Activated naive CD8-positive, alpha-beta T cell treated with anti-CD3 and anti-CD28 coated beads for 36 hours (primary cell): ENCODE results near the gene MYL3. TPM values are rescaled to one million over a fixed set of nuclear protein-coding genes. Genes with fewer than 3 reads are reported as not detected.

Source experiments
- DNase-seq: peaks from one replicate; pipeline ENCODE4 v3.0.0; 2021
- H3K27ac Mint-ChIP-seq: one replicate; pipeline ENCODE4 v1.8.0; 2022; ENCODE audit warnings: mild to moderate bottlenecking, moderate library complexity, mixed read lengths
- H3K27me3 Mint-ChIP-seq: one replicate; pipeline ENCODE4 v1.8.0; 2022; ENCODE audit warnings: mild to moderate bottlenecking, mixed read lengths
- H3K36me3 Mint-ChIP-seq: one replicate; pipeline ENCODE4 v1.8.0; 2021; ENCODE audit warnings: mild to moderate bottlenecking, mixed read lengths
- H3K4me1 Mint-ChIP-seq: one replicate; pipeline ENCODE4 v1.8.0; 2021; ENCODE audit warnings: mixed read lengths
- H3K4me3 Mint-ChIP-seq: one replicate; pipeline ENCODE4 v1.8.0; 2022; ENCODE audit warnings: mild to moderate bottlenecking, moderate library complexity, mixed read lengths
- H3K9me3 Mint-ChIP-seq: one replicate; pipeline ENCODE4 v1.8.0; 2022; ENCODE audit warnings: mixed read lengths
- total RNA-seq, 2 experiments: library from RNA; stranded (reverse); gene quantifications; one replicate each; pipeline ENCODE4 v1.2.3, GENCODE V29; 2021

Gene MYL3
- total RNA-seq, 2 experiments from 2014 or later = not detected

- H3K4me1 Mint-ChIP-seq = no peaks in the 10 kb centered on the region
- no peaks in the 10 kb centered on the region for H3K9me3 Mint-ChIP-seq
- H3K4me3 Mint-ChIP-seq = no peak overlapping the region
- no peak for DNase-seq
- H3K27ac Mint-ChIP-seq = no peak overlapping the region
- peaks cover 8% of the 10 kb centered on the region for H3K27me3 Mint-ChIP-seq
- no peaks in the 10 kb centered on the region for H3K36me3 Mint-ChIP-seq
Measured at GRCh38 chr3:46903341-46904302, 40.4 kb upstream of the MYL3 start.

DNA sequence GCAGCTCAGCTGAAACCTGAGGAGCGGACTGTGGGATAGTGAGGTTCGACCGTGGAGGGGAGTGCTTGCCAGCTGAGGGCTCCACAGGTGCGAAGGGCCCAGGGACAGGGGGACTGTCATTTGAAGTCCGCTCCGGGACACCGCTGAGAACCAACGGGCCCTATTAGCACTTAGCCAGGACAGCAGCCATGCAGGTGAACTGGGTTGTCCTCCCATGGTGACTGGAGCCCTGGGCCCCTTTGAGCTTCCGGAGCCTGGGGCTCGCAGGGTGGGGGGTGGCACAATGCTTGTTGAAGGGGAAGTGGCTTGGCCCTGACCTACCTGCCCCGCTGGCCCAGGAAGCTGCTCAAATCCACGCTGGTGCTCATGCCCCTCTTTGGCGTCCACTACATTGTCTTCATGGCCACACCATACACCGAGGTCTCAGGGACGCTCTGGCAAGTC is 39.0 kb upstream of the MYL3 start:
- H3K36me3 Mint-ChIP-seq = no peaks in the 10 kb centered on the region
- H3K27ac Mint-ChIP-seq = no peak overlapping the region
- no peak overlapping the region for H3K4me3 Mint-ChIP-seq
- no peak for DNase-seq
- H3K27me3 Mint-ChIP-seq = peaks cover 19% of the 10 kb centered on the region
- H3K4me1 Mint-ChIP-seq = no peaks in the 10 kb centered on the region
- no peaks in the 10 kb centered on the region for H3K9me3 Mint-ChIP-seq

GRCh38 chr3:46901591-46902187 is 38.4 kb upstream of the MYL3 start:
- DNase-seq = no peak
- Mint-ChIP-seq H3K27ac (no peak overlapping the region), H3K36me3 (no peaks in the 10 kb centered on the region), H3K4me1 (no peaks in the 10 kb centered on the region), H3K27me3 (peaks cover 21% of the 10 kb centered on the region), H3K9me3 (no peaks in the 10 kb centered on the region), H3K4me3 (no peak overlapping the region)

DNA sequence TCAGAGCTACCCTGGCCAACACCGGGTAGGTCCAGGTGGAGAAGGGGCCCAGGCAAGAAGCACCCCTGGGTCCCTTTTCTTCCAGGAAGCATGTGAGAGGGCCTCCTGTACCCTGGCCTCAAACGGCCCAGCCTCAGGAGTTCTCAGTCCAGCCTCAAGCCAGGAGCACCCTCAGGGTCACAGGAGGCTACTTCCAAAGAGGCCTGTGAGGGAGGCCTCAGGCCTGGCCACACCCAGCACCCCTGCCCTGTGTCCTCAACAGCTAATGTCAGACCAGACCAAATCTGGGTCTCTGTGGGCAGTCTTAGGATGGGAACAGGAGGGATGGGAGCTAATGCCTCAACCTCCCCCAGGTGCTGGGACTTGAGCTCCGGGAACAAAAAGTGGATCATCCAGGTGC is 37.8 kb upstream of the MYL3 start:
- H3K9me3 Mint-ChIP-seq = no peaks in the 10 kb centered on the region
- H3K27me3 Mint-ChIP-seq = peaks cover 27% of the 10 kb centered on the region
- H3K4me1 Mint-ChIP-seq = no peaks in the 10 kb centered on the region
- no peak for DNase-seq
- H3K27ac Mint-ChIP-seq = no peak overlapping the region
- H3K4me3 Mint-ChIP-seq = no peak overlapping the region
- H3K36me3 Mint-ChIP-seq = no peaks in the 10 kb centered on the region

GRCh38 chr3:46900356-46900755 is 37.1 kb upstream of the MYL3 start:
- Mint-ChIP-seq H3K36me3 (no peaks in the 10 kb centered on the region), H3K27me3 (peaks cover 29% of the 10 kb centered on the region), H3K9me3 (no peaks in the 10 kb centered on the region), H3K4me3 (no peak overlapping the region), H3K27ac (no peak overlapping the region), H3K4me1 (no peaks in the 10 kb centered on the region)
- no peak for DNase-seq

DNA sequence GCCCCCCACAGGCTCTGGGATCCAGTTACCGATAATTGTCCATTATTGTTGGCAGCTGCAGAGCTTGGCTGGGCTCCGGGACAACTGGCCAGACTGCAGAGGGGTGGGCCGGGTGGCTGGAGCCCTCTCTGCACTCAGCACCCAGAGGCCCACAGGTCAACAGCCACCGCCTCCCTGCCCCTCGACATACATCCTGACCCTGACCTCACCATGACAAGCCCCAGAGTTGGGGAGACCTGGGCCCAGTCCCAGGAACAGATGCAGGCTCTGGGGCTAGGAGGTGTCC is 36.7 kb upstream of the MYL3 start:
- Mint-ChIP-seq H3K9me3 (no peaks in the 10 kb centered on the region), H3K36me3 (no peaks in the 10 kb centered on the region), H3K27me3 (peaks cover 32% of the 10 kb centered on the region), H3K4me1 (no peaks in the 10 kb centered on the region), H3K27ac (no peak overlapping the region), H3K4me3 (no peak overlapping the region)
- no peak for DNase-seq

- DNase-seq = no peak
- Mint-ChIP-seq H3K9me3 (no peaks in the 10 kb centered on the region), H3K27me3 (peaks cover 35% of the 10 kb centered on the region), H3K36me3 (no peaks in the 10 kb centered on the region), H3K4me3 (no peak overlapping the region), H3K27ac (no peak overlapping the region), H3K4me1 (no peaks in the 10 kb centered on the region)
Measured at GRCh38 chr3:46899151-46900006, 36.1 kb upstream of the MYL3 start.

- Mint-ChIP-seq H3K4me3 (peak overlapping the region; percentile 14), H3K27me3 (peaks cover 43% of the 10 kb centered on the region), H3K9me3 (no peaks in the 10 kb centered on the region), H3K27ac (no peak overlapping the region), H3K36me3 (no peaks in the 10 kb centered on the region), H3K4me1 (no peaks in the 10 kb centered on the region)
- DNase-seq = no peak
Measured at GRCh38 chr3:46898321-46899150, 35.3 kb upstream of the MYL3 start.

DNA sequence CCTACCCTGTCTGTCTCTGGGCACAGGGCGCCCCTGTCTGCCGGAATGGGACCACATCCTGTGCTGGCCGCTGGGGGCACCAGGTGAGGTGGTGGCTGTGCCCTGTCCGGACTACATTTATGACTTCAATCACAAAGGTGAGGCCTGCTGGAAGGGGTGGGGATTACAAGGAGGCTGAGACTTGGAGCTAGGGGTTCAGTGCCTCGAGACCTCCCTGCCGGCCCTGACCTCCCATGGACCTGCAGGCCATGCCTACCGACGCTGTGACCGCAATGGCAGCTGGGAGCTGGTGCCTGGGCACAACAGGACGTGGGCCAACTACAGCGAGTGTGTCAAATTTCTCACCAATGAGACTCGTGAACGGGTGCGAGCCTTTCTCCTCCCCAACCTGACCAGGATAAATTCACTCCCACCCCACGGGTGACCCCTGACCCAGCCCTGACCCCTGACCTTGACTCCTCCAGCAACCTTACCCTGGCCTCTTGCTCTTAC is 34.6 kb upstream of the MYL3 start:
- H3K36me3 Mint-ChIP-seq = no peaks in the 10 kb centered on the region
- H3K9me3 Mint-ChIP-seq = no peaks in the 10 kb centered on the region
- H3K27me3 Mint-ChIP-seq = peaks cover 49% of the 10 kb centered on the region
- H3K4me3 Mint-ChIP-seq = no peak overlapping the region
- no peak overlapping the region for H3K27ac Mint-ChIP-seq
- DNase-seq = no peak
- H3K4me1 Mint-ChIP-seq = no peaks in the 10 kb centered on the region

- H3K36me3 Mint-ChIP-seq = no peaks in the 10 kb centered on the region
- DNase-seq = no peak
- no peaks in the 10 kb centered on the region for H3K4me1 Mint-ChIP-seq
- H3K4me3 Mint-ChIP-seq = no peak overlapping the region
- no peak overlapping the region for H3K27ac Mint-ChIP-seq
- peaks cover 57% of the 10 kb centered on the region for H3K27me3 Mint-ChIP-seq
- H3K9me3 Mint-ChIP-seq = no peaks in the 10 kb centered on the region
Measured at GRCh38 chr3:46897031-46897430, 33.8 kb upstream of the MYL3 start.

- no peaks in the 10 kb centered on the region for H3K4me1 Mint-ChIP-seq
- no peaks in the 10 kb centered on the region for H3K9me3 Mint-ChIP-seq
- H3K4me3 Mint-ChIP-seq = no peak overlapping the region
- H3K27ac Mint-ChIP-seq = no peak overlapping the region
- H3K27me3 Mint-ChIP-seq = peaks cover 63% of the 10 kb centered on the region
- no peak for DNase-seq
- H3K36me3 Mint-ChIP-seq = no peaks in the 10 kb centered on the region
Measured at GRCh38 chr3:46896386-46896785, 33.1 kb upstream of the MYL3 start.

DNA sequence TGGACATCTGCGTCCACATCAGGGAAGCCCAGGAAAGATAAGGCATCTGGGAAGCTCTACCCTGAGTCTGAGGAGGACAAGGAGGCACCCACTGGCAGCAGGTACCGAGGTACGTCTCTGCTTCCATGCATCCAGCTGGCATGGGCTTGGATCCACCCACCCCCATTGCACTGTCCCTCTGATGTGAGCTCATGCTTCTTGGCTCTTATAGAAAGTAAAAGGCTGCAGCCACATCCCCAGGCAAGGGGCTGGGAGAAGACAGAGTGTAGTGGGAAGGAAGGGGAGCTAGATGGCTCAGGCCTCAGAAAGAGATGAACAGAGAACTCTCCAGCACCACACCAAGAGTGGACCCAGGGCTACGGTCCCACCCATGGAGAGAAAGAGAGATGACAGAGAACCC is 32.5 kb upstream of the MYL3 start:
- Mint-ChIP-seq H3K9me3 (no peaks in the 10 kb centered on the region), H3K4me3 (no peak overlapping the region), H3K27ac (no peak overlapping the region), H3K27me3 (peaks cover 70% of the 10 kb centered on the region), H3K4me1 (no peaks in the 10 kb centered on the region), H3K36me3 (no peaks in the 10 kb centered on the region)
- no peak for DNase-seq

GRCh38 chr3:46895204-46895660 is 32.0 kb upstream of the MYL3 start:
- DNase-seq = peak; percentile 75
- peaks cover 73% of the 10 kb centered on the region for H3K27me3 Mint-ChIP-seq
- H3K27ac Mint-ChIP-seq = no peak overlapping the region
- no peaks in the 10 kb centered on the region for H3K4me1 Mint-ChIP-seq
- no peak overlapping the region for H3K4me3 Mint-ChIP-seq
- H3K9me3 Mint-ChIP-seq = no peaks in the 10 kb centered on the region
- H3K36me3 Mint-ChIP-seq = no peaks in the 10 kb centered on the region

- H3K36me3 Mint-ChIP-seq = no peaks in the 10 kb centered on the region
- H3K4me1 Mint-ChIP-seq = no peaks in the 10 kb centered on the region
- no peak overlapping the region for H3K27ac Mint-ChIP-seq
- DNase-seq = no peak
- H3K9me3 Mint-ChIP-seq = no peaks in the 10 kb centered on the region
- no peak overlapping the region for H3K4me3 Mint-ChIP-seq
- peaks cover 71% of the 10 kb centered on the region for H3K27me3 Mint-ChIP-seq
Measured at GRCh38 chr3:46894256-46894655, 31.0 kb upstream of the MYL3 start.
